A549 (cell line): ENCODE measurements around the gene GTF2IRD1.

Experiments
- CTCF ChIP-seq: fragments of >200 bp; sonication (Bioruptor Twin); formaldehyde crosslinking; IDR thresholded peaks from 3 replicates; pipeline ENCODE4 v1.5.1; 2016
- ELK1 ChIP-seq: fragments of 150-350 bp; IDR thresholded peaks from 2 replicates; pipeline ENCODE4 v1.6.1; 2014; ENCODE audit warnings: low read depth, mild to moderate bottlenecking, low read length
- EP300 ChIP-seq, 2 experiments: fragments of >200 bp; sonication (Bioruptor Twin); formaldehyde crosslinking; IDR thresholded peaks; 2 replicates in 1 of 2; 3 replicates in 1 of 2; pipeline ENCODE4 v1.6.1; 2016 to 2017
- MAX ChIP-seq: IDR thresholded peaks from 2 replicates; pipeline ENCODE4 v1.6.1; 2012
- REST ChIP-seq: fragments of 200-600 bp; sonication (generic); IDR thresholded peaks from 2 replicates; pipeline ENCODE4 v1.6.1; 2016; ENCODE audit warnings: antibody characterized with exemption, mild to moderate bottlenecking, moderate library complexity

- TF ChIP-seq EP300 (IDR thresholded peaks at IDR 0.05) = no peak
- TF ChIP-seq ELK1 = no peak
- no peak for TF ChIP-seq REST
- no peak for TF ChIP-seq CTCF
- no peak for TF ChIP-seq MAX
Measured at GRCh38 chr7:74485611-74486010, 31.9 kb downstream of the GTF2IRD1 start.
